DLD1 (cell line): ENCODE measurements around the gene CUTA.
"Not testable (repeated sequence)": the region's sequence is repeated elsewhere in the genome, so short reads cannot be mapped to it uniquely, and the experiment has no call there.

Source experiments
- in situ Hi-C: cut with HindIII; loops from 2 replicates; pipeline ENCODE4 v1.10.0; 2017; ENCODE audit warnings: low sequenced_read_pairs

The CUTA gene

DNA sequence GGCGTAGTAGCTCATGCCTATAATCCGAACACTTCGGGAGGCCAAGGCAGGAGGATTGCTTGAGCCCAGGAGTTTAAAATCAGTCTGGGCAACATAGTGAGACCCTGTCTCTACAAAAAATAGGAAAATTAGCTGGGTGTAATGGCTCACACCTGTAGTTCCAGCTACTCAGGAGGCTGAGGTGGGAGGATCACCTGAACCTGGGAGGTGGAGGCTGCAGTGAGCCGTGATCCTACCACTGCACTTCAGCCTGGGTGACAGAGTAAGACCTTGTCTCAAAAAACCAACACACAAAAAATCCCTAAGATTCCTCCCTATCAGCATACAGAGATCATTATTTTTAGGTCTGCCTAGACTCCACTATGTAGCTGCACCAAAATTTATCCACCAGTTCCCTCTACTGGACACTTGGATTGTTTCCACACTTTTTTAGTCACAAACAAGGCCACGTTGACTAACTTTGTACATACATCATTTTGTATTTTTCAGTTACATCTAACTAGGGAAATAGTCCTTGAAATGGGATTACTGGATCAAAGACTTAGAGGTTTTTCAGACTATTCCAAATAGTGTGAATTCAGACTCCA, 10.7 kb downstream of the CUTA start:
- in situ Hi-C loops = no loop called here

DNA sequence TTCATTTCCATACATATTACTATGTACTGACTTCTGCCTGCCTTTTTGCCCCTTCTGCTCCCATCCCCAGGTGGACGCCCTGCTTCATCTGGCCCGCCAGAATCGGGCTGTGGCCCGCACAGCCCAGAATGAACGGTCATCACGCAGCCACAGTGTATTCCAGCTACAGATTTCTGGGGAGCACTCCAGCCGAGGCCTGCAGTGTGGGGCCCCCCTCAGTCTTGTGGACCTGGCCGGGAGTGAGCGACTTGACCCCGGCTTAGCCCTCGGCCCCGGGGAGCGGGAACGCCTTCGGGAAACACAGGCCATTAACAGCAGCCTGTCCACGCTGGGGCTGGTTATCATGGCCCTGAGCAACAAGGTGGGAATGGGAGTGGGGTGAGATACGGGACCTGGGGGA, 11.8 kb downstream of the CUTA start:
- in situ Hi-C loops = no loop called here

DNA sequence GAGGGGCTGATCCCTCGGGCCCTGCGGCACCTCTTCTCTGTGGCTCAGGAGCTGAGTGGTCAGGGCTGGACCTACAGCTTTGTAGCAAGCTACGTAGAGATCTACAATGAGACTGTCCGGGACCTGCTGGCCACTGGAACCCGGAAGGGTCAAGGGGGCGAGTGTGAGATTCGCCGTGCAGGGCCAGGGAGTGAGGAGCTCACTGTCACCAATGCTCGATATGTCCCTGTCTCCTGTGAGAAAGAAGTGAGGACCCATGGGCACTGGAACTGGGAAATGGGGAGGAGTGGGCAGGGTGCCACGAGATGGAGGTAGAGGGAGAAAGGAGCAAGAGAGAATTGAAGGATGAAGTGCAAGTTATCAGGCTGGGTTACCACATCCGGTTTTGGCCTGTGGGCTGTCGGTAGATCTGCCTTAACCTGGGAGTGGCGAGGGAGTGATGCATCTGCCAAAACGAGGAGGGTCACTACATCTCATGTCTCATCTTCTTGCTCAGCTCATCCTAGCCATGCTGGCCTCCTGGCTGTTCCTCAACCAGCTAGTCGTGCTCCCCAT, 12.4 kb downstream of the CUTA start:
- in situ Hi-C loops = no loop called here

DNA sequence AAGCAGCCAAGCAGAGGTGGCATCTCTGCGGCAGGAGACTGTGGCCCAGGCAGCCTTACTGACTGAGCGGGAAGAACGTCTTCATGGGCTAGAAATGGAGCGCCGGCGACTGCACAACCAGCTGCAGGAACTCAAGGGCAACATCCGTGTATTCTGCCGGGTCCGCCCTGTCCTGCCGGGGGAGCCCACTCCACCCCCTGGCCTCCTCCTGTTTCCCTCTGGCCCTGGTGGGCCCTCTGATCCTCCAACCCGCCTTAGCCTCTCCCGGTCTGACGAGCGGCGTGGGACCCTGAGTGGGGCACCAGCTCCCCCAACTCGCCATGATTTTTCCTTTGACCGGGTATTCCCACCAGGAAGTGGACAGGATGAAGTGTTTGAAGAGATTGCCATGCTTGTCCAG, 13.0 kb downstream of the CUTA start:
- in situ Hi-C loops = no loop called here

DNA sequence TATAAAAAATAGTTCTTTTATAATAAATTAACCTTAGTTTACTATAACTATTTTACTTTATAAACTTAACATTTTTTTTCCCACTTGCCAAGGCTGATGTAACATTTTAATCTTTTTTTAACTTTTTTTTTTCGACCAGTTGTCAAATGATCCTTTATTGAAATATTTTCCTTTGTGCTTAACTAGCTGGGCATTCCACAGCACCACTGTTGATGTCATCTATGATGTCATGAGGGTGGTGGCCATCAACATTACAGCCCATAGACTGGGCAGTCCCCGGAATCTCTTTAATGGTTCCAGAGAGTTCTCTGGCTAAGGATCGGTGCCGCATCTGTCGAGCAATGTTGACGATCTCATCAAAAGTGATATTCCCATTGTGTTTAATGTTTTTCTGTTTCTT, 18.0 kb downstream of the CUTA start:
- in situ Hi-C loops = not testable (repeated sequence)

DNA sequence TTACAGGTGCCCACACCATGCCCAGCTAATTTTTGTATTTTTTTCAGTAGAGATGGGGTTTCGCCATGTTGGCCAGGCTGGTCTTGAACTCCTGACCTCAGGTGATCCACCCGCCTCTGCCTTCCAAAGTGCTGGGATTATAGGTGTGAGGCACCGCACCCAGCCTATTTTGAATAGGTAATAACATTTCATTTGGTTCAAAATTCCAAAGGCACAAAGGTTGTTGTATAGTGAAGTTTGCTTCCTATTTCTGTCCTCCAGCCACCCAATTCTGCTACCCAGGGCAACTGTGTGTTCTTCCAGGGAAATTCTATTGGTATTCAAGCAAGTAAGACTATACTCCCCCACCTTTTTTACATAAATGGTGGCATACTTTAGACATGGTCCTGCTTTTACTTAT, 19.3 kb downstream of the CUTA start:
- in situ Hi-C loops = not testable (repeated sequence)

DNA sequence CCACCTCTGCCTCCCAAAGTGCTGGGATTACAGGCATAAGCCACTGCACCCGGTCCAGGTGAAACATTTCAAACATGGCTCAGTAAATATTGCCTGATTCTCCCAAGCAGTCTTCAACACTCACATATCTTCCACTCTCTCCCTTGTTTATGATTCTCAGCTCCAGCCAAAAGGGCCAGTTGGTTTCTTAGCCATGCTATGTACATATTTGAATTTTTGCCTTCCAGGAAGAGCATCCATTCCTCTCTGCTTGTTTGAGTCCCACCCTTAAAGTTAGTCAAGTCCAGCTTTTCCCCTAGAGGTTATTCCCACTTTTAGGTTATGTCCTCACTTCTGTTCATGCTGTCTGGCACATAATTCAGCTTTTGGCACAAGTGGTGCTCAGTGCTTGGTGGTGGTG, 20.4 kb downstream of the CUTA start:
- in situ Hi-C loops = no loop called here

DNA sequence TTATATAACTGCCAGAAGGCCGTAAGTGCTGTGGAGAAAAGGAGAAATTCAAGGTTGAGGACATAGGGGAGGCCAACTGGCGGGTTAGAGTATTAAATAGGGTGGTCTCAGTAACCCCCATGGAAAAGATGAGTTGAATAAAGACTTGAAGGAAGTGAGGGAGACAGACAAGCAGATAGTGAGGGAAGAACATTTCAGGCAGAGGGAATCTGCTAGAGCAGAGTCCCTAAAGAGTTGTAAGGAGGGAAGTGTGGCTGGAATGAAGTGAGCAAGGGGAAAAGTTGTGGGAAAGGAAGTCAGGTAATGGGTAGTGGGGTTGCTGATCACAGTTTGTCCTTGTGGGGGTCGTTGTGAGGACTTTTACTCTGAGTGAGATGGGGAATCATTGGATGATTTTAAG, 24.9 kb downstream of the CUTA start:
- in situ Hi-C loops = no loop called here

DNA sequence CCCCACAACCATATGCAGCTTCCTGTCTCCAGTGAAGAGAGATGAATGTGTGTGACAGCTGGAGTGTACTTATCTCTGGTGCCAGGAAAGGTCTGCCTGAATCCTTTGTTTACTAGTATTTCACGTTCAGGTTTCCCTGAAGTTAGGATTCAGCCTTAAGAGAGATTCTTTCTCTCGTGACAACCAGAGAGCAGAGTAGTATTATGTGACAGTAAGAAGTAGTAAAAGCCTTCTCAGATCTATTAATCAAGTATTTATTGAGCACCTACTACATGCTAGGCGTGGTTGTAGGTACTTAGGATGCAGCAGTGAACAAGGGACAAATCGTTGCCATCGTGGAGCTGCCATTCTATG, 25.3 kb downstream of the CUTA start:
- in situ Hi-C loops = no loop called here

DNA sequence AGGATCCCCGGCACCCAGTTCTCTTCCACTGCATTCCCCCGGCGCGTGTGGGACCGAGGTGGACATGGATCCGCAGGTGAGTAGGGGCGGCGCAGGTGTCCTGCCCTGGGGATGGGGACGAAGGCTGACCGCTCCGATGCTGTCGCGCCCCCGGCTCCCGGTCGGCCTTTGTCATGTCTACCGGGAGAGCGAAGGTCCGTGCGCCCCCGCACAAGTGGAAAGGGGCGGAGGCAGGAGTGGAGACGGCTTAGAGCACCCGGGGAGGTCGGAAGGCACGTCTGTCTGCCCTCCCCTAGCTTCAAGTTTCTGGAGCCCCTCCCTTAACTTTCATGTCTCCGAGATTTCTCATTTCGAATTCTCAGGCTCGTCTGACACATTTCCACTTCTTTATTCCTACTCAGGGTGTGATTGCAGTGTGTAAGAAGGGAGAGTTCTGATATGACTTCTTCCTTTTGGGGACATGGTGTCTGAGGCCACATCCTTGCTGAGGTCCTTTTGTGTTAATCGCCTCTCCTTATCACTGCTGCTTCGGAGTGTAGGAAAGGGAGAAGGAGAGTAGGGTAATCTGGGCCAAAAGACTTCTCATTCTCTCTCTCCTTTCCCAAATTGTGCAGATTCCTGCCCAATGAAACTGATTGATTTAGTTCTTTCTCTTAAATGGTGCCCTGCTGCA, 25.8 kb downstream of the CUTA start:
- in situ Hi-C loops = no loop called here

DNA sequence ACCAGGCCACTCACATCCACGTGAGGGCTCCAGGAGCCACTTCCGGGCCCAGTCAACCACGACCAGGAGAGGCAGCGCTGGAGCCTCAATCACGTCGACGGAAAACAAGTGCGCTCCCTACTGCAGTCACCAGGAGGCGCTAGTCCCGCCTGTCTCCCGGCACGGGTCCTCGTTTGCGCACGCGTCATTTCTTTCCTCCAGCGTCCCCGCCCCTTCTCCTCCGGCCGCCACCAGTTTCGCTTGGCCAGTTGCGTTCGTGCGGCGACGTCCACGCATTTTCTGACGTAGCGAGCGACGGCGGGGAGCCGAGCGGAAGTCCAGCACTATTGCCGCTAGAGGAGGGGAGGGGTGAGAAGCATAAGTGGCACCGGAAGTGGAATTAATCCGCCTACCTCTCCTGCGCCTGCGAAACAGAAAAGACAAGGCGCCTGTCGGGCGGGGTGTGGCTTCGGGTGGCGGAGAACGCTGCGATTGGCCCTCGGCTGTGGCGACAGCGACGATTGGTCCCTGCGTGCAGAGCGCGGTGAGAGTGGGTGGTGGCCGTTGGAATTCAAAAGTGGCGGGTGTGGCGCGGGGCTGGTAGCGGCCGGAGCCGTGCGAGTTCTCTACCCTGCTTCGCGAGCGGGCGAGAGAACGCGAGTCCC, 26.5 kb downstream of the CUTA start, which contains the start of gene KIFC1:
TSS of gene KIFC1 (plus strand) at position 546 of the 644 bp plus-strand sequence. CDS start 163 bp downstream, outside the sequence.
- in situ Hi-C loops = no loop called here

DNA sequence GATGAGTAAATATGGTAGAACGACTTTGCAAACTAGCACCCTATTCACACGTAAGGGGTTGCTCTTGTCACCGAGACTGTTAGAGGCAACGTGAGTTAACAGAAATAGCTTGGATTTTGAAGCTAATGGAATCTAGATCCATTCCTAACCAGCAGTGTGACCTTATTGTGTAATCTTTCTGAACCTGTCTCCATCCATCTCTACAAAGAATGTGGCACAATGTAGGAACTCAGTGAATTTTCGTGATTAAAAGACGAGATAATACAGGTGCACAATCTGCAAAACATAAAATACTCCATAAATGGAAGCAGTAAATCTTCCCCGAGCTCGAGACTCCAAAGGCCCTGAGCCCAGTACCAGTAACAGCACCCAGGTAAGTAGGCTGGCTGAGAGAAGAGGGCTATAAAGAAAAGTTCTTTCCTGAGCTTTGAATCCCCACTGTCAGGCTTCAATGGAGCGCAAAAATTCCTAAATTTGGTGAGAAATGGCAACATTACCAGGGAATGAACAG, 27.1 kb downstream of the CUTA start:
- in situ Hi-C loops = no loop called here

DNA sequence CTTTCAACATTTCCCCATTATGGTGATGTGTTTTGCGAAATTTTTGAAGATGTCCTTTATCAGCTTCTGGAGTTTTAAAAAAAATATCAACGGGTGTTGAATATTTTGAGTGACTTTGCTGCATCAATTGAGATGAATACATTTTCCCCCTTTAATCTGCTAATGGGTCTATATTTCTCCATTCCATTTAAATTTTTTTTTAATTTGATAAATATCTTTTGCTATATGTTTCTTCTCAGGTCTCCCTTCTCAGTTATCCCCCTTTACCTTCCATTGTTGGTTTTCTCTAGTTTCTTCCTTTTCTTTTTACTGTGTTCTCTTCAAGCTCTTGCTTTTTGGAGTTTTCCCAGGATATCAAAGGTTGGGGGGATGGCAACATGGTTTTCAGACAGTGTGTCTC, 27.7 kb downstream of the CUTA start:
- in situ Hi-C loops = no loop called here

DNA sequence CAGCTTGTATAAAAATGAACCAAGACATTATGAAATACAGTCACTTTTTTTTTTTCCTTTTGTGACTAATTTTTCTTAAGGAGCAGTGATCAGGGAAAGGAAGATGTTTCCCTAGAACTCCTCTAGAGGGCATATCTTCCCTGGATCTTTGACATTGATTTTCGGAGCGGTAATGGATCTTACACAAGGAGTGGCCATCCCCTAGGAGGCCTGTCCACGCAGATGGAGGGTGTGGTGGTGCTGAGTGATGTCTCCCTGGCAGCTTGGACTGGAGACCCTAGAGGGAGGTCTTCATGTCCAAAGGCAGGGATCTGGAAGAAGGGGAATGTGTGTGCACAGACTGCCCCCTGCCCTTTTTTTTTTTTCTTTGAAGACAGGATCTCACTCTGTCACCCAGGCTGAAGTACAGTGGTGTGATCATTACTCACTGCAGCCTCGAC, 33.3 kb downstream of the CUTA start:
- in situ Hi-C loops = no loop called here

DNA sequence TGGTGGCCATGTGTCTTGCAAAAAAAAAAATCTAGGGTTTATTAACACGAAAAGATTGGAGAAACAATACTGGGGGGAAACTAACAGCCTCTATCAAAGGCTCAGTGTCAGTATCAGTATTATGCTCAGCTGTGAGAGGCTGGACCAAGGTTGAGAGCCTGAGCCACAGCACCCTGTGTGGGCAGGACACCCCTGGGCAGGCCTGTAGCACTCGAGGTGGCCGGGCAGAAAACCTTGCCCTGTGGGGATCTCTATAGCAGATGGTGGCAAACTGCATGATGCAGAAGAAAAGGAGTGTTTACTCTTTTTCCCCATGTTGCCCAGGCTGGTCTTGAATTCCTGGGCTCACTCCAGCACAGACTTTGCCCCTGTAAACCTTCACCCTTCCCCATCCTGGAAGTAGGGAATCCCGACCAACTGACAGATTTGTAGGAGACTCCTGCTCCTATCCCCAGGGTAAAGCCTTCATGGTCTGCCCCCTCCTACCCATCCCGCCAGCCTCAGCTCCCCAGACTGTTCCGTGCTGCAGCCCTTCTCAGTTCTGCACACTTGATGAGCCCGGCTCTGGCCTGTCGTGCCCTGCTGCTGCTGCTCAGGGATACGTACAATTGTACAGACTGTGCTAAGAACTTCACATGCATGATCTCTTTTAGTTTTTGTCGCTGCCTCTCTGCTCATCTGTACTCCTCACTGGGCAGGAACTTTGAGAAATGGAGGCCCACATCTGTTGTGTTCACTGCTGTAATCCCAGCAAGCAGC, 34.3 kb downstream of the CUTA start:
- in situ Hi-C loops = no loop called here

DNA sequence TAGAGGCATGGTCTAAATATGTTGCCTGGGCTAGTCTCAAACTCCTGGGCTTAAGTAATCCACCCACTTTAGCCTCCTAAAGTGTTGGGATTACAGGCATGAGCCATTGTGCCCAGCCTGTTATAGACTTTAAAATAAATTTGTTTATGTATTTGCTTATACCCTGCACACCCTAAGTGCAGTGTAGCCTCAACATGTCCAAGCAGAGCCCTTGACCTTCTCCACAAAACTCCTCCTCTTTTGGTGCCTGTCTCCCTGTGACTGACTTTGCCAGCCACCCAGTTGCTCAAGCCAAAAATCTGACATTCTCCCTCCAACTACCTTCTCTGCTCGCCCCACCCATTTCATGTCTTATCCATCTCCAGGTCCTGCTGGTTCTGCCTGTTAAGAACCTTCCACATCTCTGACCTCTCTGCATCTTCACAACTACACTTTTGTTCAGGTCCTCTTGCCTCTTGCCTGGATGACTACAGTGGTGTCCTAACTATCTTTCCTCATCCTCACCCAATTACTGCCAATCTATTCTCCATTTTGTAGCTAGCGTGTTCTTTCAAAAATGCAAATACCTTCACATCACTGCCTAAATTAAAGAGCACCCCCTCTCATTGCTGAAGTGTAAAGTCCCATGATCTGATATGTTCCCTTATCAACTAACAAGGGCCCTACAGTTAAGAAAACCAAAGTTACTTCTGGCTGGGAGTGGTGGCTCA, 37.5 kb downstream of the CUTA start:
- in situ Hi-C loops = no loop called here

DNA sequence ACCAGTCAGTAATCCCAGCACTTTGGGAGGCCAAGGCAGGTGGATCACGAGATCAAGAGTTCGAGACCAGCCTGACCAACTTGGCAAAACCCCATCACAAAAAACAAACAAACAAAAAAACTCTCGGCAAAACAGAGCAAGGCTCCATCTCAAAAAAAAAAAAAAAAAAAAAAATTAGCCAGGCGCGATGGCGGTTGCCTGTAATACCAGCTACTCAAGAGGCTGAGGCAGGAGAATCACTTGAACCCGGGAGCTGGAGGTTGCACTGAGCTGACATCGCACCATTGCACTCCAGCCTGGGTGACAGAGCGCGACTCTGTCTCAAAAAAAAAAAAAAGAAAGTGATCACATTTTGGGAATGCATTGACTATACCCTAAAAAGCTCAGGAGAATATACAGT, 38.7 kb downstream of the CUTA start:
- in situ Hi-C loops = not testable (repeated sequence)

DNA sequence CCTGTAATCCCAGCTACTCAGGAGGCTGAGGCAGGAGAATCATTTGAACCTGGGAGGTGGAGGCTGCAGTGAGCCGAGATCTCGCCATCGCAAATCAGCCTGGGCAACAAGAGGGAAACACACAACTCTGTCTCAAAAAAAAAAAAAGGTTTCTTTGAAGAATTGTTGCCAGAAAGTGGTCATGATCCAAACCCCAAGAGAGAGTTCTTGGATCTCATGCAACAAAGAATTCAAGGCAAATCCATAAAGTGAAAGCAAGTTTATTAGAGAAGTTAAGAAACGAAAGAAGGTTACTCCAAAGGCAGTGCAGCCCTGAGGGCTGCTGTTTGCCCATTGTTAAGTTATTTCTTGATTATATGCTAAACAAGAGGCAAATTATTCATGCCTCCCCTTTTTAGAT, 40.7 kb downstream of the CUTA start:
- in situ Hi-C loops = no loop called here

DNA sequence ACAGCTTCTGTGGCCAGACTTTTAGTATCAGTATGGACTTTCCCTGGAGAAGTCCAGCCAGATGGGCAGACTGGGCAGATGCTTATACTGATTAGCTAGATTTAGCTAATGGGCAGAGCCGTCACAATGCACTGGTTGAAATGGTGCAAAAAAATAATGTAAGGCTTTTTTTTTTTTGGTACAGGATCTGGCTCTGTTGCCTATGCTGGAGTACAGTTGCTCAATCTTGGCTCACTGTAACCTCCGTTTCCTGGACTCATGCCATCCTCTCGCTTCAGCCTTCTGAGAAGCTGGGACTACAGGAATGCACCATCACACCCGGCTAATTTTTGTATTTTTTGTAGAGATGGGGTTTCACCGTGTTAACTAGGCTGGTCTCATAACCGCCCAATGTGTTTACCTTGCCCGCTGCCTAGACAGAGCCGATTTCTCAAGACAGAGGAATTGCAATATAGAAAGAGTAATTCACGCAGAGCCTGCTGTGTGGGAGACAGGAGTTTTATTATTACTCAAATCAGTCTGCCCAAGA, 42.7 kb downstream of the CUTA start:
- in situ Hi-C loops = no loop called here
